Measurements from ENCODE around the gene STIM1. TPM values are rescaled to one million over a fixed set of nuclear protein-coding genes. Genes with fewer than 3 reads are reported as not detected.

STIM1 gene
- 25.0 and 27.7 TPM in 2 replicates for total RNA-seq

GRCh38 chr11:3854977-3855807, at the start of gene STIM1:
Gene STIM1, plus strand, starts transcription at chr11:3855664. Its CDS starts 607 bp downstream, at chr11:3856271.

GRCh38 chr11:3807909-3808860, 47.3 kb upstream of the STIM1 start, which contains the start of gene PGAP2:
Gene PGAP2, plus strand, starts transcription at chr11:3808560. Its CDS starts 2,700 bp downstream, at chr11:3811260.

GRCh38 chr11:3840870-3841425, 14.5 kb upstream of the STIM1 start, which contains the start of gene RHOG:
Gene RHOG, minus strand, starts transcription at chr11:3840959. Its CDS starts 12,821 bp downstream, at chr11:3828138.

GRCh38 chr11:4094348-4095291, 239.2 kb downstream of the STIM1 start, which contains the start of gene RRM1:
Gene RRM1, plus strand, starts transcription at chr11:4094799. Its CDS starts 214 bp downstream, at chr11:4095013.

Other genes starting within 250 kb of the STIM1 start
- 0.25 TPM in 1 of 2 replicates, not detected in the other for gene ART5, start 213.7 kb upstream of the STIM1 start, total RNA-seq
- gene ART1, start 210.5 kb upstream of the STIM1 start, total RNA-seq = not detected in 2 replicates
- gene CHRNA10, start 184.3 kb upstream of the STIM1 start, total RNA-seq = not detected in 2 replicates
- gene NUP98, start 58.1 kb upstream of the STIM1 start, total RNA-seq = 66.5 and 87.3 TPM in 2 replicates
- gene PGAP2, start 47.1 kb upstream of the STIM1 start, total RNA-seq = 9.4 and 15.3 TPM in 2 replicates
- gene RHOG, start 14.7 kb upstream of the STIM1 start, total RNA-seq = 26.6 and 36.1 TPM in 2 replicates
- gene RRM1, start 239.1 kb downstream of the STIM1 start, total RNA-seq = 15.4 and 25.5 TPM in 2 replicates

All from cardiac ventricle fibroblast (primary cell).